HUES64 (cell line): ENCODE data around the gene SON.
A peak's percentile ranks its signal among the peaks of the same experiment; 100 is the strongest.

Experiments used
- H3K27ac ChIP-seq: 2 replicates; pipeline ENCODE4 v1.7.0; 2013; ENCODE audit warnings: low read depth, low read length, inconsistent platforms
- H3K27me3 ChIP-seq: 2 replicates; pipeline ENCODE4 v1.6.1; 2013; ENCODE audit warnings: mild to moderate bottlenecking, low read length; ENCODE audit not compliant: insufficient read depth
- H3K36me3 ChIP-seq: 2 replicates; pipeline ENCODE4 v1.6.1; 2013; ENCODE audit warnings: mild to moderate bottlenecking, low read length; ENCODE audit not compliant: insufficient read depth
- H3K4me1 ChIP-seq: 2 replicates; pipeline ENCODE4 v1.6.1; 2013; ENCODE audit warnings: mild to moderate bottlenecking, low read length, moderate library complexity; ENCODE audit not compliant: insufficient read depth
- H3K4me3 ChIP-seq: 2 replicates; pipeline ENCODE4 v1.5.1; 2013; ENCODE audit warnings: mild to moderate bottlenecking, low read length, moderate library complexity
- H3K9ac ChIP-seq: 2 replicates; pipeline ENCODE4 v1.6.1; 2013; ENCODE audit warnings: mild to moderate bottlenecking, low read depth, low read length
- H3K9me3 ChIP-seq: 2 replicates; pipeline ENCODE4 v1.6.1; 2013; ENCODE audit warnings: low read depth, low read length; ENCODE audit not compliant: insufficient read depth
- WGBS: fragments of 150-250, 120-280 bp; methylation state at CpG from one replicate; pipeline ENCODE4 v1.1.7; 2013; ENCODE audit warnings: missing lambda C conversion rate; 5-methylcytosine and 5-hydroxymethylcytosine counted together

Gene SON

DNA sequence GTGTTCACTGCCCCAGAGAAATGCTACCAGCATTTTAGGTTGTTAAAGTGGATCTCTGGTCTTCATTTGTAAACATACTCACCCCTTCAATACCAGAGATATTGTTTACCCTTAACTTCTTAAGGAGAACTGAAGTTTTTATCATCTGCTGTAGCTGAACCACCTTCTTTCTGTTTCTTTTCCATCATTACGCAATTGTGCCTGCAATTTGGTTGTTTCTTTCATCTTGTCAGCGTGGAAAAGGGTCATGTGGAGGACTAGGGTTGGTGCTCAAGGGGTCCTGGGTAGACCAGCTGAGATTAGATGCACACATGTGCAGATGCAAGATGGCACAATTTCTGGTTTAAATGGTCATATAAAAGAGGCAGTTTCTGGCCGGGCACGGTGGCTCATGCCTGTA lies 23.9 kb upstream of the SON start:
- H3K36me3 ChIP-seq, result peaks cover 95% of the 10 kb centered on the region

DNA sequence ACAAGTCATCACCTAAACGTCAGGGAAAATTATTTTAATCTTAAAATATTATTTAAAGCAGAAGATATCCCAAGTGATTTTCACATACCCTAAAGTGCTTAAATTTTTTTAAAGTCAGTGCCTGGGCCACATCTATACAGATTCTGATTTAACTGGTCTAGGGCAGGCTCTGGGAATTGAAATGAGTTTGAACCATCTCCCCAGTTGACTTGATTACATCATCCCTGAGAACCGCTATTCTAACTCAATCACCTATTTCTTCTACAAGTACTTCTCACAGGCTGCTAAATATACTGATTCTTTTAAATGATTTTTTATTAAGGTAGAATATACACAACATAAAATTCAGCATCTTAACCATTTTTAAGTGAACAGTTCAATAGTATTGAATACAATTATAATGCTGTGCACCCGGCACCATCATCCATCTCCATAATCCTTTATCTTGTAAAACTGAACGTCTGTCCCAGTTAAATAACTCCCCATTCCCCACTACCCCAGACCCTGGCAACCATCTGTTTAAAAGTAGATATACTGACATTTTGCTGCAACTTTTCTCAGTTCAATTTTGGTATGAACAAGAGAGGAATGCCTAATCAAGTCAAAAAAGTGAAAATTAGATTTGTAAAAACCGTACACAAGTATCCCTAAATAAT lies 20.4 kb upstream of the SON start:
- H3K27ac ChIP-seq, result no peak overlapping the region
- H3K36me3 ChIP-seq, result peaks cover 95% of the 10 kb centered on the region
- no peak overlapping the region for H3K9ac ChIP-seq
- WGBS, result 93% methylated on average over 3 of the region's 5 CpGs
- H3K9me3 ChIP-seq, result no peaks in the 10 kb centered on the region
- no peak overlapping the region for H3K4me3 ChIP-seq
- H3K4me1 ChIP-seq, result no peaks in the 10 kb centered on the region
- no peaks in the 10 kb centered on the region for H3K27me3 ChIP-seq

More for the DNA sequence above, 23.9 kb upstream of the SON start:
- 97% methylated on average over 4 of the region's 4 CpGs for WGBS
- H3K4me1 ChIP-seq, result no peaks in the 10 kb centered on the region
- no peak overlapping the region for H3K4me3 ChIP-seq
- no peak overlapping the region for H3K27ac ChIP-seq
- no peaks in the 10 kb centered on the region for H3K27me3 ChIP-seq
- H3K9ac ChIP-seq, result no peak overlapping the region
- no peaks in the 10 kb centered on the region for H3K9me3 ChIP-seq

DNA sequence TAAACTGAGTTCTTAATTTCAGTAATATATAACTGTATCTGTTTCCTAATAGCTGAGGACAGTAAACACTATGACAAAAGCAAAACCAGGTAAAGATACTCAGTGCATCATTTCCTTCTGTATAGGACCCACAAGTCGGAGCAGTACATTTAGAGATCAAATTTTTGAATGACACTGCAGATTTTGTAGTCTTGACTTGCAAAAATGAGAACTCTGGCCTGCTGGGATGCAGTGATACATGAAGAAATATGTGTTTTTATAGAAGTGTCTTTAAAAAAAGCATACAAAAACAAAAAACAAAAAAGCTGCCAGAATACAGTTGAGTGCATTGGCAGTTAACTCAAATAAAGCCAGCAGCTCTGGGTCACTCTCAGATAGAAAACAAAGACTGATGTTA lies 19.9 kb upstream of the SON start:
- Histone ChIP-seq H3K27ac (no peak overlapping the region), H3K9ac (no peak overlapping the region), H3K9me3 (no peaks in the 10 kb centered on the region), H3K27me3 (no peaks in the 10 kb centered on the region), H3K36me3 (peaks cover 95% of the 10 kb centered on the region), H3K4me1 (no peaks in the 10 kb centered on the region), H3K4me3 (no peak overlapping the region)
- 95% methylated on average over 1 of the region's 1 CpG for WGBS

DNA sequence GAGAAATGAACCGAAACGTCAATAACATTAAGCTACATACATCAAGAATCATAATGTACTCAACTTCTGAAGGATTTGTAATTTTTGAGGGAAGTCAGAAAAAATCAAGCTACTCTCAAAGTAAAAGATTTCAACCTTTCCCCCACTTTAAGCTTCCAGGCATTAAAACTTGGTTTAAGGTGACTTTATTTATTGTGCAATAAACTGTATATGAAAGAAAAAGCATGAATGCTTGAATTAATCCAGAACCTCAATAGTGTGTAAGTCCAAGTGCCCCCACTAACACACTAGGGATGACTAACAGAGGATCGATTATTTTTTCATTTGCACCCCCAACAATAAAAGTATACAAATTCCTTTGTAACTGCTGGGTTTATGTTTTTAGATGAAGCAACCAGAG lies 11.8 kb upstream of the SON start:
- no CpG with 5 or more reads among the region's 3 CpGs for WGBS

DNA sequence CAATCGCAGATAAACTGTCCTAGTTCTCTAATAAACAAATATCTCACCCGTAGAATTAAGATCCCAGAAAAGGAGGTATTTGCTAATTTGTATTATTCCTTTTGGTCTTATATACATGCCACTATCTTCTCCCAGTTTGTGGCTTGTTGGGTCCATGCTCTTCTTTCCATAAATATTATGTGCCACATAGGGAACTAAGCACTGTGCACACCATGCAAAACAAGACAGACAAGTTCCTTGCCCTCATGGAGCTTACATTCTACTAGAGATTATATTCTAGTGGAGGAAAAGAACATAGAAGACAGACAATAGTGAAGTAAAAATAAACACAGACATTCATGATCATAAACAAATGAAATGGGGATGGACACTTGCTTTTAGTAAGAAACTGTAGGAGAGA lies 5.6 kb upstream of the SON start:
- no peaks in the 10 kb centered on the region for H3K9me3 ChIP-seq
- H3K9ac ChIP-seq, result no peak overlapping the region
- no peaks in the 10 kb centered on the region for H3K27me3 ChIP-seq
- peaks cover 82% of the 10 kb centered on the region for H3K36me3 ChIP-seq
- H3K4me3 ChIP-seq, result no peak overlapping the region
- peaks cover 8% of the 10 kb centered on the region for H3K4me1 ChIP-seq
- no peak overlapping the region for H3K27ac ChIP-seq
- WGBS, result 92% methylated on average over 2 of the region's 2 CpGs

More for the DNA sequence above, 11.8 kb upstream of the SON start:
- Histone ChIP-seq H3K27me3 (no peaks in the 10 kb centered on the region), H3K4me3 (no peak overlapping the region), H3K36me3 (peaks cover 99% of the 10 kb centered on the region), H3K27ac (no peak overlapping the region), H3K9ac (no peak overlapping the region), H3K9me3 (no peaks in the 10 kb centered on the region), H3K4me1 (no peaks in the 10 kb centered on the region)

DNA sequence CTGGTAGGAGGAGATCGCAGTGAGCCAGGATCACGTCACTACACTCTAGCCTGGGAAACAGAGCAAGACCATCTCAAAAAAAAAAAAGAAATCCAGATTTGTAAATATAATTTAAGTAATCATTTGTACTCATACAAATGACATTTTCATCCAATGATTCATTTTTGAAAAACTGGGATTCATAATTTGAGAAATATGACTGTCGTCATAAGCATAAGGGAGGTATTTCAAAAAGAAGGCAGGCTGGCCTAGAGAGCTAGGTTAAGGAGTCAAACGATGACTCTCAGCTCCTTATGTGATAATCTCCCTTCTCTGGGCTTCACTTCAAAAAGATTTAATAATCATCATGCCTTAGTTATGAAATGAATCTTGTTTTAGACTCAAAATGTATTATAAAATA lies 3.2 kb upstream of the SON start:
- Histone ChIP-seq H3K4me3 (no peak overlapping the region), H3K36me3 (peaks cover 58% of the 10 kb centered on the region), H3K9me3 (no peaks in the 10 kb centered on the region), H3K4me1 (peaks cover 12% of the 10 kb centered on the region), H3K9ac (no peak overlapping the region; the same call in 1 of the 2 replicates), H3K27me3 (no peaks in the 10 kb centered on the region), H3K27ac (no peak overlapping the region)
- 94% methylated on average over 3 of the region's 4 CpGs for WGBS

DNA sequence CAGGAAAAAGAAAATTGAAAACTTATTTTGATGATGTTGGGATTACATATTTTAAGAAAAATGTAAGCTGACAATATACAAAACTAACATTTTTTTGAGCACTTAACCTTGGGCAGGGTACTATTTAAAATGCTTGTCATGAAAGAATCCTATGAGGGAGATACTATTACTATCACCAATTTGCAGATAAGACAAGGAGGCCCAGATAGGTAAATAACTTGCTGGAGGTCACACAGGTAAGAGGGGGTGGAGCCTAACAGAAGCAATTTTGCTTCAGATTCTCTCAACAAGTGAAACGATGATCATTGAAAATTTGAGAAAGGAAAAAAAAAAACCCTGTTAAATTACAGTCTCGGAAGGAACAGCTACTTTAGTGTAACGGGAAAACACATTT lies 2.1 kb upstream of the SON start:
- WGBS, result 62% methylated on average over 2 of the region's 3 CpGs
- H3K27ac ChIP-seq, result no peak overlapping the region

DNA sequence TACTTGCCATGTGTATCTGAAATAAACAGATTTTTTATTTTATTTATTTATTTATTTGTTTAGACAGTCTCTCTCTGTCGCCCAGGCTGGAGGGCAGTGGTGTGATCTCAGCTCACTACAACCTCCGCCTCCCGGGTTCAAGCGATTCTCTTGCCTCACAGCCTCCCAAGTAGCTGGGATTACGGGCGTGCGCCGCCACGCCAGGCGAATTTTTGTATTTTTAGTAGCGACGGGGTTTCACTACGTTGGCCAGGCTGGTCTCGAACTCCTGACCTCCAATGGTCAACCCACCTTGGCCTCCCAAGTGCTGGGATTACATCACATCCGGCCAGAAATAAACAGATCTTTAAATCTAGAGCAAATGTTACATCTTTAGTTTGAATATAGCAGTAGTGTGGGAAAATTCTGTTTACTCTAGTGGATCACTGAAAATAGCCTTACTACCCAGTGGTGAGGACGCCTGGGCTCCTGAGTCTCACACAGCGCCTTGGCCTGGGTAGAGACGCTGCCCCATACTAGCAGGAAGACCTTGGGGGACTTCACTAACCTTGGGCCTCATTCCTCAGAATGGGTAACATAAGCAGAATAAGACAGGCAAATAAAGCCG lies 1.6 kb upstream of the SON start:
- Histone ChIP-seq H3K4me3 (peak overlapping the region; percentile 96), H3K27ac (peak overlapping the region; percentile 99), H3K9ac (peak overlapping the region; percentile 98), H3K9me3 (no peaks in the 10 kb centered on the region), H3K4me1 (peaks cover 23% of the 10 kb centered on the region), H3K36me3 (peaks cover 47% of the 10 kb centered on the region), H3K27me3 (no peaks in the 10 kb centered on the region)
- 39% methylated on average over 17 of the region's 19 CpGs for WGBS

More for the DNA sequence above, 2.1 kb upstream of the SON start:
- Histone ChIP-seq H3K36me3 (peaks cover 47% of the 10 kb centered on the region), H3K27me3 (no peaks in the 10 kb centered on the region), H3K4me1 (peaks cover 23% of the 10 kb centered on the region), H3K9me3 (no peaks in the 10 kb centered on the region), H3K9ac (no peak overlapping the region), H3K4me3 (peak overlapping the region; percentile 96)

DNA sequence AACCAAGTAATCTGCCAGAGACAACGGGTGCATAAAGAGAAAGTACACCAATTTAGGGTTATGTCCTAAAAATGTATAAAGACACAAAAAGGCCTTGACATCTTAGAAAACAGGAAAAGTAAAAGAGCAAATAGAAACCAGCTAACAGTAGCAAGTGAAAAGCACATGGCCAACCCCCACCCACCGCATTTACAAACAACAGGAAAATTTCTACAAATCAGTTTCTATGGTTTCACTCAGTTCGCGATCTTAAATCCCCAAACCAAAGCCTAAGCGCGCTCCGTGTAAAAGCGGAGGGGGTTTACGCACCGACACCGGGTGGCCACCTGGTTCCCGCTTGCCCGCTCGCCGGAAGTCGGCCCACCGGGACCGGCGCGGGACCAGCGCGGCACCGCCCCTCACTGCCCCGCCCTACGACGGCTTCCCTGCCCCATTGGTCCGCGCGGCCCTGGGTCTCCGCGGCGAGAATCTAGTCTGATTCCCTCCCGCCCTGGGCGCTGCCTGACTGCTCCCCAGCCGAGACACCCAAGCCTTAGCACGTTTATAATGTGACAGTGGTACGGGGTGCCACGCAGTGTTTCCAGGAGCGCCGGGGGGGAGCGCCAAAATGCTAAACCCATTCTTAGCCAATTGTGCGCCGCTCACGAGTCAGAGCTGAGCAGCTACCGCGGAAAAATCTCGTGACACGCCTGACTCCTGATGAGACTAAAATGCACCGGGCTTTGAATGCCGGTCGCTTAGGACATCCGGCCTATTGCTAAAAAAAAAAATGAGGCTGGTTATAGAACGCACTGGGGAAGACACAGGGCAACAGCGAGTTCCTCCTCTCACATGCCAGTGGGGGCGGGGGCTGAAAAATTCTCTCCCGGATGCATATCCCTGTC lies 840 bp upstream of the SON start, which contains the start of gene GART:
TSS of gene GART (minus strand) at position 362 of the 884 bp plus-strand sequence. CDS start 2,802 bp downstream, outside the sequence.
- Histone ChIP-seq H3K27me3 (no peaks in the 10 kb centered on the region), H3K9ac (peak within 1 kb of the TSS; percentile 98), H3K27ac (peak within 1 kb of the TSS; percentile 99), H3K36me3 (peaks cover 47% of the 10 kb centered on the region), H3K4me1 (peaks cover 23% of the 10 kb centered on the region), H3K9me3 (no peaks in the 10 kb centered on the region), H3K4me3 (peak within 1 kb of the TSS; percentile 96)
- WGBS, result under 1% methylated on average over 55 of the region's 56 CpGs

DNA sequence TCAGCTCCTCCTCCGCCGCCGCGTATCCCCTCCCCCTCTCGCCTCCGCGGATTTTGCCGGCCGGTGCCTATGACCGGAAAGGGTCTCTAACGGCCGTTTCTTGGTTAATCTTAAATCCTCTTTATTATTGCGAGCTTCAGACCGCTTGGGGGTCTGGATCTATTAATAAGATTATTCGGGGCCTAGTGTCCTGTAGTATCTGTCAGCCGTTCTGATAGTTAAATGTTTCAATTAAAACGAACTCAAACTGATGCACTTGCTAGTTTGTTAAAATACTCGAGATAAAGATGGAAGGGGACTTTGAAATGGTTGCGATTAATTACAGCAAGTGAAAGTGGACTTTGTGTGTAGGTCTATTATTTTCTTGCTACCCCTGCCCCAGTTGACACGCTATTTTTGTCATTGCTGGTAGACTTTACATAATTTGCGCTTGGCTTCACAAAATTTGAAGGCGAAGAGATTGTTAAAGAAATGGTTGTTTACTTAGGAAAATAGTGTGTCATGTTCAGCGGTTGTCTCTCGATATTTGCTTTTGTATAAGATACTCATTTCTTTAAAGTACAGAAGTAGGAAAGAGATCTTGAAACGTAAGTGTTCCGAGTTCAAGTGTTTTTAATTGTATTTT lies 779 bp downstream of the SON start:
- Histone ChIP-seq H3K27ac (peak overlapping the region; percentile 99), H3K9ac (peak overlapping the region; percentile 98), H3K4me3 (peak overlapping the region; percentile 96), H3K9me3 (no peaks in the 10 kb centered on the region), H3K4me1 (peaks cover 23% of the 10 kb centered on the region), H3K36me3 (peaks cover 45% of the 10 kb centered on the region), H3K27me3 (no peaks in the 10 kb centered on the region)
- under 1% methylated on average over 26 of the region's 26 CpGs for WGBS
